GM12865 (cell line): ENCODE data around the gene NDUFA11.

Experiments used
- DNase-seq: peaks from one replicate; pipeline ENCODE4 v3.0.0; 2010; ENCODE audit warnings: low read depth
- H3K4me3 ChIP-seq: 2 replicates; pipeline ENCODE4 v1.5.1; 2011; ENCODE audit warnings: mild to moderate bottlenecking, low read depth, low read length, control low read depth
- TF ChIP-seq, protein P1 (sequence below): IDR thresholded peaks from 2 replicates; pipeline ENCODE4 v1.5.1; 2011; ENCODE audit warnings: low read length, control low read depth, low read depth, inconsistent platforms; ENCODE audit not compliant: insufficient read depth; ENCODE audit errors: missing control alignments

NDUFA11 gene

DNA sequence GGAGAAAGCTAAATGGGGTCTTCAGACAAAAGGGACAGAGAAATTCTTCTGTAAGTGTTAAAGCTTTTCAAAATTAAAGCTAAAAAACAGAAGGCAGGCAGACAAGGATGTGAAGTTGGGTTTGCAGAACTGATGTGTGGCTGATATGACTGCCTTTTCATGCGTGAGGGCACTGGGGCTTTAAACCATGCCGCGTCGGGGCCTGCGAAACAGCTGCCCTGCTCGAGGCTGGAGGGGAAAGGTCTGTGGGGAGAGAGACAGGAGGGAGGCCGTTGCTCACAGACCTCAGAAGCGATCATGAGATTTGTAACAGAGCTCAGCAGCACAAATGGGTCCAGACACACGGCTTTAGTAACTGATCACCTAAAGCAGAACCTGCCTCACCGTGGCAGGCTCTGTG, 34.0 kb upstream of the NDUFA11 start:
- DNase-seq = no peak
- TF ChIP-seq, protein P1, sequence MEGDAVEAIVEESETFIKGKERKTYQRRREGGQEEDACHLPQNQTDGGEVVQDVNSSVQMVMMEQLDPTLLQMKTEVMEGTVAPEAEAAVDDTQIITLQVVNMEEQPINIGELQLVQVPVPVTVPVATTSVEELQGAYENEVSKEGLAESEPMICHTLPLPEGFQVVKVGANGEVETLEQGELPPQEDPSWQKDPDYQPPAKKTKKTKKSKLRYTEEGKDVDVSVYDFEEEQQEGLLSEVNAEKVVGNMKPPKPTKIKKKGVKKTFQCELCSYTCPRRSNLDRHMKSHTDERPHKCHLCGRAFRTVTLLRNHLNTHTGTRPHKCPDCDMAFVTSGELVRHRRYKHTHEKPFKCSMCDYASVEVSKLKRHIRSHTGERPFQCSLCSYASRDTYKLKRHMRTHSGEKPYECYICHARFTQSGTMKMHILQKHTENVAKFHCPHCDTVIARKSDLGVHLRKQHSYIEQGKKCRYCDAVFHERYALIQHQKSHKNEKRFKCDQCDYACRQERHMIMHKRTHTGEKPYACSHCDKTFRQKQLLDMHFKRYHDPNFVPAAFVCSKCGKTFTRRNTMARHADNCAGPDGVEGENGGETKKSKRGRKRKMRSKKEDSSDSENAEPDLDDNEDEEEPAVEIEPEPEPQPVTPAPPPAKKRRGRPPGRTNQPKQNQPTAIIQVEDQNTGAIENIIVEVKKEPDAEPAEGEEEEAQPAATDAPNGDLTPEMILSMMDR = no peak
- H3K4me3 ChIP-seq = no peak overlapping the region

DNA sequence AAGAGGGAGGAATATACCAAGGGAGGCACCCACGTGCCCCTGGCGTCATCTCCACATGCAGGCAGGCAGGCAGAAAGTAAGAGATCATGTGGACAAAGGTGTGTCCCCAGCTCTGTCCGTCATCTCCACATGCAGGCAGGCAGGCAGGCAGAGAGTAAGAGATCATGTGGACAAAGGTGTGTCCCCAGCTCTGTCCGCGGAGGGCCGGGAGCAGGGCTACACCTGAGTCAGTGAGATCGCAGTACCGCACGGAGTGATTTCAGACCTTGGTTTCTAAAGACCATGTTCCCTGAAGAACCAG, 32.7 kb upstream of the NDUFA11 start:
- no peak overlapping the region for H3K4me3 ChIP-seq
- TF ChIP-seq, protein P1 = no peak
- DNase-seq = no peak

DNA sequence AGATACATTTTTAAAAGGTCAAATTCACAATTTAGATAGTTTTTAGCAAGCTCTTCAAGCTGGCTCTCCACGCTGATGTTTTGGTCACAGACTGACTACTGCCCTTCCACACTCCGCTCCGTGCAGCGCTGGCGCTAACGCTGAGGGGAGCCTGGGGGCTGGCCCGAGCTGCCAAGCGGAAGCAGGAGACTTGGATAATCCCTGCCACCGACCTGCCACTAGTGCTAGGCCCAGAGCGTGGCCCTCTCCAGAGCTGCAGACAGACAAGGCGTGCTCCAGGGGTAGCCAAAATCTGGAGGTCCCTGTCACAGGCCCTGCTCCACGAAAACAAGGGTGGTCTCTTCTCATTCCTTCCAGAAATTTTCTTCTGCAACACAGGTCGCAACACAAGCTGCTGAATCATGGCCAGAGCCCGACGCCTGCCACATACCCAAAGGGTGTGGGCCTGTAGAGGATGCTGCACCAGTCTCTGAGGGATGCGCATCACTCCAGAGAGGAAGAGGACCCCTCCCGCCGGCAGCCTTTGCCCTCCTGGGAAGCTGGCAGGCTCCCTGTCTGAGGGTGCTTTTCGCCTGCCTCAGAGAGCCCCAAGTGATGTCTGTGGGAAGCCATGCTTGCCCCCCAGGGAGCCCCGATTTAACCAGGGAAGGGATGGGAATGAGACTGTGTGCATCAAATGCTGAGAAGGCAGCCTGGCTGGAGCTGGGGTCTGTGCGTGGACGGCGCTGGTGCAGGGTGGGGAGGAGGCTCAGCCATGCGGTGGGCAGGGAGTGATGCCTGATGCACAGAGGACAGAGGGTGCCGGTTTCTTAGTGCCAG, 32.1 kb upstream of the NDUFA11 start:
- no peak overlapping the region for H3K4me3 ChIP-seq
- TF ChIP-seq, protein P1 = no peak
- no peak for DNase-seq

DNA sequence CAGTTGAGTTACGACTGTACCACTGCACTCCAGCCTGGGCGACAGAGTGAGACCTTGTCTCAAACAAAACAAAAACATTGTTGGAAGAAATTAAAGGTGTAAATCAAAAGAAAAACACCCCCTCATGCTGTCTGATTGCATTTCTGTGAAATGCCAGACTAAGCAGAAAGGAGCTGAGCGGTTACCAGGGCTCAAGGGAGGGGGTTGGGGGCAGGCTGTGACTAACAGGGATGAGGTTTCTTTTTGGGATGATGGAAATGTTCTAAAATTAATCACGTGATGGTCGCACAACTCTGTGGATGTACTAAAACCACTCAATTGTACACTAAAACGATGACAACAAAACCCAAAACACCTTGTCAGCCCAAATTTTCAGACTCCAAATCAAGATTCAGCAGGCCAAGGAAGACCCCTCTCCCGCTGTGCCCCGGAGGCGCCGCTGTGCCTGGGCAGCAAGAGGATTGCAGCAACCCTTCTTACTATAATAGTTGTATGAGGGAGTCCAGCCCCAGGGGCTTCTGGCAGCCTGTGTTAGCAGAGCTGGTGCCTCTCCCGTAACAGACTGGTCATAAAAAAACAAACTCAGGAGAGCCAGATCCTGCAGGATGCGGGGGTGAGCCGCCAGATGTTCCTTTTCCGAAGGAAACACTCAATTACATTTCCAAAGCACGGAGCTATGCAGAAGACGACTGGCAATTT, 31.3 kb upstream of the NDUFA11 start:
- DNase-seq = no peak
- no peak overlapping the region for H3K4me3 ChIP-seq
- TF ChIP-seq, protein P1 = no peak

DNA sequence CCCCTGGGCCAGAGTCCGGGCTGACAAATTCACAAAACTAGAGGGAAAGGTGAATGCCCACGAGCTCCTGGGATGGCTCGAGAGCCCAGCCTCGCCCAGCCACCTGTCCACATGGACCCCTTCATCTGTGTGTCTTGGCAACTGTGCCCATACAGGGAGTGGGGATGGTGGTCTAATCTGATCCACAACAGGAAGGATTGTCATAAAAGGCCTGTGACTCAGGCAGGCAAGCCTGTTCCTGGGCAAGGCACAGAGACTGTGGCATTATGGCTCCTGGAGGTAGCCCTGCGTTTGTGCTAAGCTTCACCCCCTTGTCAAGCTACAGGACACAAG, 30.4 kb upstream of the NDUFA11 start:
- no peak for DNase-seq
- no peak overlapping the region for H3K4me3 ChIP-seq
- TF ChIP-seq, protein P1 = no peak

DNA sequence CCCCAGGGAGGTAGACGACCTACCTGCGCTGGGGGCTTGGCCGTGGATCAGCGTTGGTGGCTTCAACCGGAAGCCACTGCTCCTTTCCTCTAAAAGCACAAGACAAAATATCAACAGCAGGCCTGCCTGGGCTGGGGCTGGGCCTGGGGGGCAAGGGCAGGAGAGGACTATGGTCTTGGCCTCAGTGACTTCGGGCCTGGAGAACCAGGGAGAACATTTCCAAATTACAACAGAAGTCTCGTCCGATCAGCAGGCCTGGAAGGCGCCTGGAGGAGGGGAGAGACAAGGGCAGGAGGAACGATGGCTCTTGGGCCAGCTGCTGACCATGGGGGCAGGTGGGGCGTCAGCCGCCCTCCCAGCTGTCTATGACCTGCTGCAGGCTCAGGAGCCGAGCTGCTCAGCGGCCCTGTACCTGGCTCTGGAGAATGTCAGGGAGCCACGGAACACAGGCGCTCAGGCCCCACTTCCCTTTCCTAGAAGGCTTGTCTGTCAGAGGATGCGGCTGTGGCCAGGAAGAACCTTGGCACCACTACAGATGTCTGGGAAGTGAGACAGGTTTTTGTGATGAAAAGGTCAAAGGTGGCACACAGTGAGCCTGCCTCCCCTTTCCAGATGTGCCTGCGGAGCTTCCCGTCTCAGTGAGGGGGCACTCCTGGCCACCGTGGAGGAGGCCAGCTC, 29.9 kb upstream of the NDUFA11 start:
- H3K4me3 ChIP-seq = no peak overlapping the region
- TF ChIP-seq, protein P1 = no peak
- no peak for DNase-seq
